Thoracic aorta (tissue), 2 donors: ENCODE data around the gene ARHGAP6. TPM values are rescaled to one million over a fixed set of nuclear protein-coding genes. Genes with fewer than 3 reads are reported as not detected.

Experiments
- ATAC-seq: fragments of 150-250 bp; one replicate; pipeline ENCODE4 v1.8.0; 2017; ENCODE audit warnings: low read depth; ENCODE audit not compliant: insufficient number of reproducible peaks, low FRiP score
- DNase-seq: peaks from one replicate; pipeline ENCODE4 v3.0.0-alpha.2; 2020; ENCODE audit warnings: low spot score
- H3K27ac ChIP-seq, 2 donors: fragments of 200-600 bp; sonication (generic); 1 replicate in 1 of 2; 2 replicates in 1 of 2; pipeline ENCODE4 v1.5.1; 2016; ENCODE audit warnings: mild to moderate bottlenecking in 2 of 2, moderate library complexity in 2 of 2
- H3K27me3 ChIP-seq: fragments of 200-600 bp; sonication (generic); replicated peaks from 2 replicates; pipeline ENCODE4 v1.6.0; 2016; ENCODE audit warnings: mild to moderate bottlenecking; ENCODE audit not compliant: insufficient read depth
- H3K36me3 ChIP-seq: fragments of 200-600 bp; sonication (generic); one replicate; pipeline ENCODE4 v1.5.1; 2016
- H3K4me1 ChIP-seq, 2 donors: fragments of 200-600 bp; sonication (generic); 1 replicate in 1 of 2; 2 replicates in 1 of 2; pipeline versions ENCODE4 v1.5.1 to v1.6.0; 2016; ENCODE audit warnings: low read depth in 2 of 2, mild to moderate bottlenecking in 1 of 2; ENCODE audit not compliant: control insufficient read depth in 1 of 2
- H3K4me3 ChIP-seq: fragments of 200-600 bp; sonication (generic); 2 replicates; pipeline ENCODE4 v1.5.1; 2016; ENCODE audit warnings: mild to moderate bottlenecking
- H3K9me3 ChIP-seq: fragments of 200-600 bp; sonication (generic); 2 replicates; pipeline ENCODE4 v1.5.1; 2016
- CTCF ChIP-seq: fragments of 200-600 bp; sonication (generic); IDR thresholded peaks from one replicate; pipeline ENCODE4 v1.5.1; 2019; ENCODE audit warnings: antibody characterized with exemption
- total RNA-seq, 2 donors: library from RNA; depleted of rRNA; stranded (reverse); fragments of >200 nt; gene quantifications; one replicate each; pipeline versions ENCODE4 v1.1.0 to v1.2.3, GENCODE V29; 2016

The ARHGAP6 gene
- total RNA-seq, 2 donors from 2014 or later, result 14.6 to 22.3 TPM

- Histone ChIP-seq H3K4me3 (no peak overlapping the region), H3K27me3 (no peaks in the 10 kb centered on the region), H3K4me1 (no peaks in the 10 kb centered on the region), H3K27ac (no peak overlapping the region), H3K9me3 (no peaks in the 10 kb centered on the region), H3K36me3 (no peaks in the 10 kb centered on the region)
- ATAC-seq (no peak), DNase-seq (no peak)
- TF ChIP-seq CTCF, result no peak
These were observed 329.5 kb downstream of the ARHGAP6 start for GRCh38 chrX:11336201-11336600.

- Histone ChIP-seq H3K4me3 (no peak overlapping the region), H3K36me3 (no peaks in the 10 kb centered on the region), H3K4me1 (no peaks in the 10 kb centered on the region), H3K9me3 (no peaks in the 10 kb centered on the region), H3K27ac (no peak overlapping the region), H3K27me3 (no peaks in the 10 kb centered on the region)
- DNase-seq, result no peak
- ATAC-seq, result no peak
- TF ChIP-seq CTCF, result no peak
These were observed 331.6 kb downstream of the ARHGAP6 start for GRCh38 chrX:11334165-11334564.

- TF ChIP-seq CTCF, result no peak
- no peak for ATAC-seq
These were observed 333.9 kb downstream of the ARHGAP6 start for GRCh38 chrX:11331788-11332187.

GRCh38 chrX:11329021-11329420 lies 336.7 kb downstream of the ARHGAP6 start:
- TF ChIP-seq CTCF, result no peak
- Histone ChIP-seq H3K4me1 (no peaks in the 10 kb centered on the region), H3K4me3 (no peak overlapping the region), H3K27ac (no peak overlapping the region), H3K36me3 (no peaks in the 10 kb centered on the region), H3K9me3 (no peaks in the 10 kb centered on the region), H3K27me3 (no peaks in the 10 kb centered on the region)
- ATAC-seq, result no peak
- DNase-seq, result no peak

More at GRCh38 chrX:11331788-11332187, 333.9 kb downstream of the ARHGAP6 start:
- DNase-seq, result no peak
- Histone ChIP-seq H3K4me1 (no peaks in the 10 kb centered on the region), H3K4me3 (no peak overlapping the region), H3K27ac (no peak overlapping the region), H3K27me3 (no peaks in the 10 kb centered on the region), H3K36me3 (no peaks in the 10 kb centered on the region), H3K9me3 (no peaks in the 10 kb centered on the region)

- Histone ChIP-seq H3K9me3 (no peaks in the 10 kb centered on the region), H3K27me3 (no peaks in the 10 kb centered on the region), H3K36me3 (no peaks in the 10 kb centered on the region), H3K27ac (no peak overlapping the region), H3K4me3 (no peak overlapping the region), H3K4me1 (no peaks in the 10 kb centered on the region)
- DNase-seq (no peak), ATAC-seq (no peak)
- TF ChIP-seq CTCF, result no peak
These were observed 337.6 kb downstream of the ARHGAP6 start for GRCh38 chrX:11328134-11328533.
